SK-N-SH (cell line): ENCODE measurements around the gene ARTN. TPM values are rescaled to one million over a fixed set of nuclear protein-coding genes. Genes with fewer than 3 reads are reported as not detected.

Source experiments
- CTCF ChIA-PET: fragments of 300-600, 350-600 bp; formaldehyde crosslinking; extraction: SDS; loops from one replicate; lab custom pipeline; 2021; lab: Yijun Ruan, JAX
- POLR2A ChIA-PET: fragments of 350-600 bp; sonication (Branson Sonifier 250); formaldehyde crosslinking; extraction: SDS; loops from one replicate; lab custom pipeline; 2020; ENCODE audit warnings: antibody characterized with exemption, inconsistent platforms; lab: Yijun Ruan, JAX
- DNase-seq: peaks from one replicate; pipeline ENCODE4 v3.0.0; 2012
- H2AFZ ChIP-seq: fragments of 200-600 bp; sonication (generic); 2 replicates; pipeline ENCODE4 v1.8.1; 2016; ENCODE audit warnings: antibody characterized with exemption, mild to moderate bottlenecking, low read depth
- H3F3A ChIP-seq: fragments of 200-600 bp; sonication (generic); replicated peaks from 2 replicates; pipeline ENCODE3; 2016; ENCODE audit warnings: antibody characterized with exemption, mild to moderate bottlenecking; ENCODE audit not compliant: insufficient read depth
- H3K27ac ChIP-seq, 2 experiments: fragments of 200-500 bp in 1 of 2; fragments of 200-600 bp in 1 of 2; sonication (Bioruptor generic) in 1 of 2; sonication (generic), shearing (Covaris generic) in 1 of 2; 2 replicates each; pipeline versions ENCODE4 v1.5.1 to v1.6.1; 2014 to 2016; ENCODE audit warnings: low read depth in 2 of 2, inconsistent platforms in 1 of 2, low read length in 1 of 2, mild to moderate bottlenecking in 1 of 2, mixed read lengths in 1 of 2
- H3K27me3 ChIP-seq: fragments of 200-600 bp; sonication (generic), shearing (Covaris generic); 2 replicates; pipeline ENCODE4 v1.6.1; 2016; ENCODE audit warnings: mixed run types; ENCODE audit not compliant: insufficient read depth
- H3K36me3 ChIP-seq, 2 experiments: fragments of 200-500 bp in 1 of 2; fragments of 200-600 bp in 1 of 2; sonication (Bioruptor generic) in 1 of 2; sonication (generic) in 1 of 2; replicated peaks in 1 of 2; 2 replicates each; pipeline versions ENCODE3 to v1.5.1; 2014 to 2016; ENCODE audit warnings: low read length in 1 of 2, mild to moderate bottlenecking in 1 of 2; ENCODE audit not compliant: insufficient read depth in 2 of 2, control insufficient read depth in 1 of 2
- H3K4me1 ChIP-seq, 2 experiments: fragments of 200-500 bp in 1 of 2; fragments of 200-600 bp in 1 of 2; sonication (Bioruptor generic) in 1 of 2; sonication (generic), shearing (Covaris generic) in 1 of 2; 2 replicates each; pipeline versions ENCODE4 v1.5.1 to v1.6.1; 2014 to 2016; ENCODE audit warnings: low read depth in 1 of 2, low read length in 1 of 2, mixed run types in 1 of 2; ENCODE audit not compliant: insufficient read depth in 2 of 2, control insufficient read depth in 1 of 2
- H3K4me2 ChIP-seq: fragments of 200-600 bp; sonication (generic), shearing (Covaris generic); 2 replicates; pipeline ENCODE4 v1.6.1; 2017; ENCODE audit warnings: mixed run types
- H3K4me3 ChIP-seq, 2 experiments: fragments of 200-500 bp in 1 of 2; fragments of 200-600 bp in 1 of 2; sonication (Bioruptor generic) in 1 of 2; sonication (generic), shearing (Covaris generic) in 1 of 2; 2 replicates each; pipeline versions ENCODE4 v1.5.1 to v1.8.1; 2014 to 2016; ENCODE audit warnings: low read depth in 2 of 2, inconsistent platforms in 1 of 2, low read length in 1 of 2, mild to moderate bottlenecking in 1 of 2, mixed read lengths in 1 of 2, moderate library complexity in 1 of 2
- H3K79me2 ChIP-seq: fragments of 200-600 bp; sonication (generic); 2 replicates; pipeline ENCODE4 v1.8.1; 2017; ENCODE audit warnings: mild to moderate bottlenecking; ENCODE audit not compliant: insufficient read depth
- H3K9ac ChIP-seq: fragments of 200-600 bp; sonication (generic); 2 replicates; pipeline ENCODE4 v1.6.1; 2017; ENCODE audit warnings: mixed run types
- H3K9me2 ChIP-seq: fragments of 200-600 bp; sonication (generic); 2 replicates; pipeline ENCODE4 v1.6.1; 2017; ENCODE audit warnings: mixed run types
- H3K9me3 ChIP-seq: fragments of 200-600 bp; sonication (generic); 2 replicates; pipeline ENCODE4 v1.6.1; 2017; ENCODE audit warnings: mixed run types, mild to moderate bottlenecking, moderate library complexity
- H4K20me1 ChIP-seq: fragments of 200-600 bp; sonication (generic); 2 replicates; pipeline ENCODE4 v1.6.1; 2017; ENCODE audit warnings: mild to moderate bottlenecking, mixed run types; ENCODE audit not compliant: insufficient read depth
- EP300 ChIP-seq, 2 experiments: IDR thresholded peaks; 2 replicates each; pipeline versions ENCODE4 v1.4.0 to v1.6.1; 2012; ENCODE audit warnings: borderline replicate concordance in 1 of 2, low read depth in 1 of 2, low read length in 1 of 2
- GABPA ChIP-seq: IDR thresholded peaks from 2 replicates; pipeline ENCODE4 v1.4.0; 2012; ENCODE audit warnings: low read depth, mild to moderate bottlenecking
- IRF3 ChIP-seq: fragments of 150-350 bp; IDR thresholded peaks from 2 replicates; pipeline ENCODE4 v1.6.1; 2016; ENCODE audit warnings: mild to moderate bottlenecking, low read depth, low read length
- JUND ChIP-seq: IDR thresholded peaks from 2 replicates; pipeline ENCODE4 v1.4.0; 2012
- MAX ChIP-seq: IDR thresholded peaks from 2 replicates; pipeline ENCODE4 v1.4.0; 2012; ENCODE audit warnings: low read depth
- MEF2A ChIP-seq: IDR thresholded peaks from 2 replicates; pipeline ENCODE4 v1.4.0; 2012; ENCODE audit warnings: low read depth, borderline replicate concordance
- PBX3 ChIP-seq: IDR thresholded peaks from 2 replicates; pipeline ENCODE4; 2012
- REST ChIP-seq: IDR thresholded peaks from 2 replicates; pipeline ENCODE4 v1.6.1; 2012; ENCODE audit warnings: mild to moderate bottlenecking, low read depth, low read length, moderate library complexity
- RXRA ChIP-seq: IDR thresholded peaks from 2 replicates; pipeline ENCODE4 v1.4.0; 2012; ENCODE audit warnings: low read depth, mild to moderate bottlenecking, borderline replicate concordance
- SIN3A ChIP-seq: IDR thresholded peaks from 2 replicates; pipeline ENCODE4 v1.6.1; 2012; ENCODE audit warnings: low read depth, mild to moderate bottlenecking, low read length, moderate library complexity, borderline replicate concordance
- SMC3 ChIP-seq: IDR thresholded peaks from 2 replicates; pipeline ENCODE4 v1.6.1; 2012; ENCODE audit warnings: low read depth, low read length, improper control_type of control experiment
- TCF12 ChIP-seq: IDR thresholded peaks from 2 replicates; pipeline ENCODE4 v1.4.0; 2012
- TEAD4 ChIP-seq: IDR thresholded peaks from 2 replicates; pipeline ENCODE4 v1.4.0; 2012; ENCODE audit warnings: mild to moderate bottlenecking, borderline replicate concordance; ENCODE audit not compliant: insufficient read depth
- WGBS: methylation state at CpG from one replicate; pipeline ENCODE4 v1.1.6; 2017; ENCODE audit warnings: low lambda C conversion rate; 5-methylcytosine and 5-hydroxymethylcytosine counted together
- polyA plus RNA-seq, 3 experiments: library from polyadenylated mRNA; depleted of rRNA; stranded (reverse); fragments of >200 nt; gene quantifications; 2 replicates each; pipeline ENCODE4 v1.2.3, GENCODE V29; 2012

ARTN gene
- polyA plus RNA-seq, 1 of the 3 experiments (the other 2 are of a cell fraction): 0.69 TPM

- Histone ChIP-seq H3K4me1 (no peaks in the 10 kb centered on the region), H3K27ac (no peak overlapping the region), H3K9me3 (no peaks in the 10 kb centered on the region), H3K9ac (no peak overlapping the region), H3K27me3 (no peaks in the 10 kb centered on the region), H3K4me2 (no peak overlapping the region), H4K20me1 (no peaks in the 10 kb centered on the region), H3F3A (no peaks in the 10 kb centered on the region), H2AFZ (no peak overlapping the region), H3K79me2 (no peaks in the 10 kb centered on the region), H3K4me3 (no peak overlapping the region), H3K36me3 (peaks cover 3 to 66% of the 10 kb centered on the region in 2 experiments), H3K9me2 (no peaks in the 10 kb centered on the region)
- no peak for DNase-seq
- WGBS: 77% methylated on average over 8 of the region's 9 CpGs
- CTCF ChIA-PET: interaction anchor here (0.7 to 2.2 kb wide), 9 partner anchors 10 to 195 kb away, joined by 3 to 9 read pairs (median 4); partner anchors contain the start of gene IPO13
- TF ChIP-seq REST: no peak
- TF ChIP-seq MEF2A: no peak
- no peak for TF ChIP-seq IRF3
- TF ChIP-seq GABPA: no peak
- no peak for TF ChIP-seq RXRA
- no peak for TF ChIP-seq PBX3
- no peak for TF ChIP-seq MAX
- no peak for TF ChIP-seq SMC3
- no peak for TF ChIP-seq EP300 (IDR thresholded peaks at IDR 0.05; ENCODE audit: borderline replicate concordance in 1 of 2, low read depth in 1 of 2, low read length in 1 of 2)
- TF ChIP-seq SIN3A: no peak
- no peak for TF ChIP-seq TCF12
- TF ChIP-seq TEAD4: no peak
- no peak for TF ChIP-seq JUND
- POLR2A ChIA-PET: interaction anchor here (1.5 kb wide), 1 partner anchor 11 kb away, joined by 6 read pairs; no protein-coding TSS in a partner anchor
These were observed 25.0 kb downstream of the ARTN start for GRCh38 chr1:43958351-43959255.
